ENCODE data around the gene PPA2. TPM values are rescaled to one million over a fixed set of nuclear protein-coding genes. Genes with fewer than 3 reads are reported as not detected.
"Not testable (repeated sequence)": the region's sequence is repeated elsewhere in the genome, so short reads cannot be mapped to it uniquely, and the experiment has no call there.

PPA2 gene
- total RNA-seq, 1 donor from 2014 or later = 88.9 TPM

GRCh38 chr4:105466580-105466979 is 7.3 kb downstream of the PPA2 start:
- Mint-ChIP-seq H3K9me3 (peaks cover 18% of the 10 kb centered on the region), H3K27me3 (no peaks in the 10 kb centered on the region), H3K4me1 (ENCODE audit: unreplicated experiment) (peaks cover 6% of the 10 kb centered on the region), H3K36me3 (peaks cover 78% of the 10 kb centered on the region), H3K4me3 (no peak overlapping the region), H3K27ac (no peak overlapping the region)
- DNase-seq (ENCODE audit: extremely low spot score, unreplicated experiment) = no peak
- no peak for TF ChIP-seq CTCF (conservative IDR thresholded peaks at IDR 0.05)

- H3K36me3 Mint-ChIP-seq = peaks cover 73% of the 10 kb centered on the region
- H3K9me3 Mint-ChIP-seq = peaks cover 18% of the 10 kb centered on the region
- H3K4me3 Mint-ChIP-seq; DNase-seq (ENCODE audit: extremely low spot score, unreplicated experiment); H3K27me3 Mint-ChIP-seq; H3K27ac Mint-ChIP-seq; H3K4me1 Mint-ChIP-seq (ENCODE audit: unreplicated experiment): not testable (repeated sequence)
Measured at GRCh38 chr4:105464563-105464962, 9.3 kb downstream of the PPA2 start.

- Mint-ChIP-seq H3K27ac (no peak overlapping the region), H3K4me3 (no peak overlapping the region), H3K36me3 (peaks cover 71% of the 10 kb centered on the region), H3K9me3 (peaks cover 18% of the 10 kb centered on the region), H3K27me3 (no peaks in the 10 kb centered on the region), H3K4me1 (ENCODE audit: unreplicated experiment) (no peaks in the 10 kb centered on the region)
- no peak for TF ChIP-seq CTCF (conservative IDR thresholded peaks at IDR 0.05)
- no peak for DNase-seq (ENCODE audit: extremely low spot score, unreplicated experiment)
Measured at GRCh38 chr4:105462576-105462975, 11.3 kb downstream of the PPA2 start.

GRCh38 chr4:105461621-105462382 is 12.1 kb downstream of the PPA2 start:
- Mint-ChIP-seq H3K27ac (no peak overlapping the region), H3K36me3 (peaks cover 63% of the 10 kb centered on the region), H3K4me3 (no peak overlapping the region), H3K9me3 (peaks cover 10% of the 10 kb centered on the region), H3K4me1 (ENCODE audit: unreplicated experiment) (no peaks in the 10 kb centered on the region), H3K27me3 (no peaks in the 10 kb centered on the region)
- DNase-seq (ENCODE audit: extremely low spot score, unreplicated experiment) = no peak
- TF ChIP-seq CTCF (conservative IDR thresholded peaks at IDR 0.05) = no peak

GRCh38 chr4:105461221-105461620 is 12.6 kb downstream of the PPA2 start:
- peaks cover 63% of the 10 kb centered on the region for H3K36me3 Mint-ChIP-seq
- DNase-seq (ENCODE audit: extremely low spot score, unreplicated experiment) = no peak
- no peak overlapping the region for H3K27ac Mint-ChIP-seq
- TF ChIP-seq CTCF (conservative IDR thresholded peaks at IDR 0.05) = no peak
- no peaks in the 10 kb centered on the region for H3K27me3 Mint-ChIP-seq
- no peaks in the 10 kb centered on the region for H3K4me1 Mint-ChIP-seq (ENCODE audit: unreplicated experiment)
- H3K9me3 Mint-ChIP-seq = peaks cover 10% of the 10 kb centered on the region
- H3K4me3 Mint-ChIP-seq = no peak overlapping the region

GRCh38 chr4:105460306-105460705 is 13.6 kb downstream of the PPA2 start:
- H3K27me3 Mint-ChIP-seq = no peaks in the 10 kb centered on the region
- H3K27ac Mint-ChIP-seq = no peak overlapping the region
- DNase-seq (ENCODE audit: extremely low spot score, unreplicated experiment) = no peak
- H3K4me3 Mint-ChIP-seq = no peak overlapping the region
- no peaks in the 10 kb centered on the region for H3K4me1 Mint-ChIP-seq (ENCODE audit: unreplicated experiment)
- H3K36me3 Mint-ChIP-seq = peaks cover 57% of the 10 kb centered on the region
- peaks cover 10% of the 10 kb centered on the region for H3K9me3 Mint-ChIP-seq
- no peak for TF ChIP-seq CTCF (conservative IDR thresholded peaks at IDR 0.05)

GRCh38 chr4:105458541-105458940 is 15.3 kb downstream of the PPA2 start:
- not testable (repeated sequence) for H3K4me1 Mint-ChIP-seq (ENCODE audit: unreplicated experiment); H3K27me3 Mint-ChIP-seq; H3K4me3 Mint-ChIP-seq; H3K27ac Mint-ChIP-seq; DNase-seq (ENCODE audit: extremely low spot score, unreplicated experiment)
- Mint-ChIP-seq H3K9me3 (peaks cover 10% of the 10 kb centered on the region), H3K36me3 (peaks cover 53% of the 10 kb centered on the region)

Data from type B pancreatic cell (in vitro differentiated cells).